GM12878 (cell line): Measurements from ENCODE around the gene NAT14. TPM values are rescaled to one million over a fixed set of nuclear protein-coding genes. Genes with fewer than 3 reads are reported as not detected.

Experiments
- ATAC-seq: fragments of 200-7000 bp; cut with Tn5 transposase; 3 replicates; pipeline ENCODE4 v1.9.1; 2020; ENCODE audit warnings: mild to moderate bottlenecking, moderate library complexity
- BruUV-seq: library from RNA; stranded (reverse); fragments of 400-500 nt; replicated peaks from 2 replicates; lab custom pipeline; 2021; lab: Mats Ljungman, UMichigan
- CTCF ChIA-PET: fragments of 300-600 bp; sonication (Branson Sonifier 250); formaldehyde crosslinking; extraction: SDS; loops from one replicate; lab custom pipeline; 2021; ENCODE audit warnings: inconsistent platforms; lab: Yijun Ruan, JAX
- POLR2A ChIA-PET: fragments of 350-600 bp; formaldehyde crosslinking; extraction: SDS; loops from one replicate; lab custom pipeline; 2021; ENCODE audit warnings: inconsistent platforms; lab: Charles Lee
- RAD21 ChIA-PET: fragments of 300-600 bp; sonication (Branson Sonifier 250); formaldehyde crosslinking; loops from one replicate; lab custom pipeline; 2023; ENCODE audit warnings: antibody characterized with exemption; ENCODE audit not compliant: unreplicated experiment; lab: Charles Lee
- SMC1A ChIA-PET: fragments of 300-600 bp; sonication (Branson Sonifier 250); formaldehyde crosslinking; loops from one replicate; lab custom pipeline; 2023; ENCODE audit not compliant: unreplicated experiment, uncharacterized antibody; lab: Charles Lee
- DNase-seq: peaks from one replicate; pipeline ENCODE4 v3.0.0-alpha.2; 2011; ENCODE audit warnings: low read depth, low spot score
- FAIRE-seq: peaks from 3 replicates; lab custom pipeline; 2011; peaks lifted over from hg19 to GRCh38; lab: Jason Lieb, UNC
- H2AFZ ChIP-seq: 2 replicates; pipeline ENCODE4 v1.6.0; 2011; ENCODE audit warnings: low read depth, low read length, control low read depth; ENCODE audit not compliant: control insufficient read depth
- H3K27ac ChIP-seq: 2 replicates; pipeline ENCODE4 v1.5.1; 2011; ENCODE audit warnings: control low read depth; ENCODE audit not compliant: control insufficient read depth, insufficient read depth
- H3K27me3 ChIP-seq, 2 experiments: replicated peaks in 1 of 2; 2 replicates each; pipeline versions ENCODE4 v1.6.0 to v1.6.1; 2011; ENCODE audit warnings: low read length in 1 of 2; ENCODE audit not compliant: control insufficient read depth in 2 of 2, insufficient read depth in 2 of 2
- H3K36me3 ChIP-seq, 2 experiments: 2 replicates each; pipeline ENCODE4 v1.5.1; 2011; ENCODE audit warnings: low read length in 1 of 2; ENCODE audit not compliant: control insufficient read depth in 2 of 2, insufficient read depth in 2 of 2
- H3K4me1 ChIP-seq: 2 replicates; pipeline ENCODE4 v1.6.1; 2011; ENCODE audit warnings: mild to moderate bottlenecking, low read length, moderate library complexity, mixed read lengths; ENCODE audit not compliant: control insufficient read depth, insufficient read depth
- H3K4me2 ChIP-seq: 2 replicates; pipeline ENCODE4 v1.6.0; 2011; ENCODE audit warnings: control low read depth; ENCODE audit not compliant: control insufficient read depth, insufficient read depth
- H3K4me3 ChIP-seq: fragments of 200-600 bp; sonication (generic); 2 replicates; pipeline ENCODE4 v1.5.1; 2016
- H3K79me2 ChIP-seq: 2 replicates; pipeline ENCODE4 v1.6.0; 2011; ENCODE audit warnings: low read length; ENCODE audit not compliant: control insufficient read depth, insufficient read depth
- H3K9ac ChIP-seq: 2 replicates; pipeline ENCODE4 v1.8.0; 2011; ENCODE audit warnings: low read length, control low read depth, mixed read lengths; ENCODE audit not compliant: control insufficient read depth, insufficient read depth
- H3K9me3 ChIP-seq: replicated peaks from 3 replicates; pipeline ENCODE4 v1.5.1; 2011; ENCODE audit warnings: mild to moderate bottlenecking, low read length; ENCODE audit not compliant: control insufficient read depth, insufficient read depth
- H4K20me1 ChIP-seq: 2 replicates; pipeline ENCODE4 v1.6.0; 2011; ENCODE audit not compliant: control insufficient read depth, insufficient read depth
- BCL11A ChIP-seq: IDR thresholded peaks from 2 replicates; pipeline ENCODE4 v1.6.1; 2011; ENCODE audit warnings: low read depth, low read length
- BCLAF1 ChIP-seq: fragments of 450-650 bp; IDR thresholded peaks from 2 replicates; pipeline ENCODE4 v1.6.1; 2017; ENCODE audit warnings: antibody characterized with exemption, mild to moderate bottlenecking, moderate library complexity
- CREB1 ChIP-seq: IDR thresholded peaks from 2 replicates; pipeline ENCODE4 v1.6.1; 2012; ENCODE audit warnings: low read depth, mild to moderate bottlenecking, inconsistent platforms
- MTA3 ChIP-seq: IDR thresholded peaks from 2 replicates; pipeline ENCODE4 v1.6.1; 2012; ENCODE audit warnings: low read length, inconsistent platforms, borderline replicate concordance
- STAT3 ChIP-seq: IDR thresholded peaks from 2 replicates; pipeline ENCODE4 v1.6.1; 2011; ENCODE audit warnings: low read depth, low read length, improper control_type of control experiment
- WGBS: methylation state at CpG from one replicate; pipeline ENCODE4 v1.1.6; 2016; ENCODE audit warnings: low lambda C conversion rate; ENCODE audit not compliant: insufficient replicate concordance, insufficient coverage; ENCODE audit errors: missing lambda C conversion rate; 5-methylcytosine and 5-hydroxymethylcytosine counted together
- in situ Hi-C: fragments of 300-500 bp; cut with MboI; formaldehyde crosslinking; loops from 9 replicates; pipeline ENCODE4 v1.14.3; 2018; ENCODE audit warnings: mixed read lengths
- intact Hi-C: fragments of 100-400 bp; cut with micrococcal nuclease; formaldehyde crosslinking; loops from one replicate; pipeline ENCODE4 v1.14.2; 2022; ENCODE audit not compliant: unreplicated experiment
- polyA plus RNA-seq, 11 experiments: library from polyadenylated mRNA; depleted of rRNA in 4 of 11; unstranded in 6 of 11; stranded (reverse) in 5 of 11; fragments of >200 nt; fragmentation: Nextera tagmentation in 4 of 11; fragmentation: Illumina TruSeq in 1 of 11; extraction: Ambion mirVana in 4 of 11; extraction: Trizol in 1 of 11; gene quantifications; 1 replicate in 1 of 11; 2 replicates in 10 of 11; pipeline versions ENCODE4 v1.2.1 to v1.2.3, GENCODE V29; 2011 to 2016; ENCODE audit warnings: inconsistent platforms in 2 of 11, missing spikeins in 2 of 11, low read depth in 1 of 11
- total RNA-seq, 4 experiments: library from RNA; depleted of rRNA in 3 of 4; stranded (reverse); fragments of >200 nt in 3 of 4; fragmentation: Illumina TruSeq in 1 of 4; extraction: Trizol in 1 of 4; gene quantifications; 2 replicates each; pipeline versions ENCODE4 v1.2.1 to v1.2.3, GENCODE V29; 2013 to 2021

The NAT14 gene
- total and polyA plus RNA-seq, 10 of the 15 experiments (the other 5 are each of a cell fraction or from before 2014, with no cell fraction given): 0.87 to 23.6 (median 9.7) TPM

DNA sequence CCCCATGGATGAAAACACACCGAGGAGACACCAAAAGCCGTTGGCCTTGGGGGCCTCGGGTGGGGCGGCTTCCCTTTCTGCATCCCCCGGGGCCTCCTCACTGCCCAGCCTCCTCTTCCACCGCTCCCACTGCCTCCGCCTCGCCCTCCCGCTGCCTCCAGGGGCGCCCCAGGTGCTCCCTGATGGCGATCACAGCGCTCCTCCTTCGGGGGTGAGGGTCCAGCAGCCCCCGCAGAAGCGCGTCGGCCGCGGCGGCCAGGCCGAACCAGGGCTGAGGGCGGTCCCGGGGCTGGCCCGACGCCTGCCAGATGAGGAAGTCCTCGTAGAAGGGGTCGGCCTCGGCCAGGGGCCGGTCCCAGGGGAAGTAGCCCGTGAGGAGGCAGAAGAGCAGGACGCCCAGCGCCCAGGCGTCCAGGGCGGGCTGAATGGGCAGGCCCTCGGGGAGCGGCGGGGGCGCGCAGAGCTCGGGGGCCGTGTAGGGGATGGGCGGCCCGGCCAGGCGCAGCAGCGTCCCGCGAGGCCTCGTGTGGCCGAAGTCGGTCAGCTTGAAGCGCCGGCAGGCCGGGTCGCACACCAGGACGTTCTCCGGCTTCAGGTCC lies 44.7 kb downstream of the NAT14 start:
- Histone ChIP-seq H3K36me3 (no peaks in the 10 kb centered on the region), H3K4me3 (no peak overlapping the region), H4K20me1 (no peaks in the 10 kb centered on the region), H3K9me3 (no peaks in the 10 kb centered on the region; the same call in 2 of the 3 replicates), H3K4me2 (no peak overlapping the region), H3K27me3 (no peaks in the 10 kb centered on the region), H3K79me2 (no peaks in the 10 kb centered on the region), H3K9ac (no peak overlapping the region), H3K4me1 (no peaks in the 10 kb centered on the region), H2AFZ (no peak overlapping the region), H3K27ac (no peak overlapping the region)
- CTCF ChIA-PET: no interaction called here
- SMC1A ChIA-PET: no interaction called here
- intact Hi-C loops: no loop called here
- RAD21 ChIA-PET: no interaction called here
- DNase-seq (no peak), ATAC-seq (no peak), FAIRE-seq (no peak)
- in situ Hi-C loops: no loop called here
- POLR2A ChIA-PET: no interaction called here
- TF ChIP-seq MTA3 (no peak), CREB1 (no peak), BCL11A (no peak), STAT3 (no peak), BCLAF1 (no peak)
- WGBS: 65% methylated on average over 27 of the region's 56 CpGs
- no TSS peak for BruUV-seq
